HuH-7.5 (cell line): ENCODE measurements around the gene KRT79.

Experiments used
- DNase-seq: peaks from one replicate; pipeline ENCODE4 v3.0.0; 2011; ENCODE audit warnings: low spot score

KRT79 gene

DNA sequence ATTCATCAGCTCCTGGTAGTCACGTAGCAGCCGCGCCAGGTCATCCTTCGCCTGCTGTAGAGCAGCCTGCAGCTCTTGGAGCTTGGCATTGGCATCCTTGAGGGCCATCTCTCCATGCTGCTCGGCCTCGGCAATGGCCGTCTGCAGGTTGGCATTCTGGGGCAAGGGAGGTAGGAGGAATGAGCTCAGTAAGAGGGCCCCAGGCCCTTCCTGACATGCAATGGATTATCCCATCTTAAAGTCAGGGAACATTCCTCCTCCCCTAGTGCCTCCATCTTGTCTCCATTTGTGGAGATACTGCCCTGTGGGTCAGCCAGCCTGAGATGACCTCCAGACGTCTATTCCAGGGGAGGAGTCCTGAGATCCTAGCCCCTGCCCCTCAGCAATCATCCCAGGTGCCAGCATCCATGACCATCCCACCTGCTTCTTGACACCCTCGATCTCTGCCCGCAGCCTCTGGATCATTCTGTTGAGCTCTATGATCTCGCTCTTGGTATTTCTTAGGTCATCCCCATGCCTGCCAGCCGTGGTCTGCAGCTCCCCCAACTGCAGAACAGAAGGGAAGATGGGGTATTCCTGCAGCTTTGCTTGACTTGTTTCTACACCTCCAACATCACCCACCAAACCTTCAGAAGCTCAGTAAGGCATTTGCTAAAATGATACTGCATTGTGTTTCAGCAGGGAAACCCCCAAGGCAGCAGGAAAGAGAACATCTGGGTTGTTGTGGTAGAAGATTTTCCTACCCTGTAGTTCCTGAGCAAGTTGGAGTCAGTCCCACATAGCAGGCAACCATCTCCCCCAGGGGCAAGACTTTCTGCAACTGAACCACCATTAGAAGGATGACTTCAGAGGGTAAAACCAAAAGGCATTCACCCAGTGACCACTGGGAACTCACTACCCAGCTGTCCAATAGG, 42.6 kb downstream of the KRT79 start:
- DNase-seq, result no peak

DNA sequence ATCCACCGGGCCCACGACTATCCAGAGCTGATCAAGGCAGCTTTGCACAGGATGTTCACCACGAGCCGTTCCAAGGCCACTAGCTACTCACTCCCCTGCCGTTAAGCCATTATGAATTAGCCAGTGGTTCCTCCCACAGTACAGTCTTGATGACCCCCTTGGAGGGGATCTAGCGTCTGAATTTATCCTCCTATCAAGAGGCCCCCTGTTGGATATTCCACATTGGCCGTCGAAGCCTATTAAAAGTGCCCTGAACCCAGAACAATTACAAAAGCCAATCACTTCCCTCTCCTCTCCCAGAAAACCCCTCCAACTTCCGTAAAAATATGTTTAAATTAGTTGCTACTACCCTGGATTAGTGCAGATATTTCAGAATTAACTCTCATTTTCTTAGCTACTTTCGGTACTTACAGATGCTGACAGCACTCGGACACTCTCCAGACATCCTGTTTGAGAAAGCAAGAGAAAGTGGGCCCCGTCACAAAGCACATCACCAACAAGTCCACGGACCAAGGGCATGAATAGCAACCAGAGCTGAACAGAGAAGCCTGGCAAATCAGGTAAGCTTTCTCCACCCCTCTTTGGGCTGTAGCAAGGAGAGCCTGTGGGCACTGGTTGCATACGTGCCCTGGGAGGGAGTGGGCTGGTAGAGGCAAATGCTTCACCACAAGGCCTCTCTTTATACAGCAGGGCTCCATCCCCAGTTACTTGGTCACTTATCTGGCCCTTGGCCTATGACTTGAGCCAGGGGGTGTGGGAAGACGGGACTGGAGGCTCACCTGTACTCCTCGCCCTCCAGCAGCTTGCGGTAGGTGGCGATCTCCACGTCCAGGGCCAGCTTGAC, 43.5 kb downstream of the KRT79 start:
- DNase-seq, result no peak

DNA sequence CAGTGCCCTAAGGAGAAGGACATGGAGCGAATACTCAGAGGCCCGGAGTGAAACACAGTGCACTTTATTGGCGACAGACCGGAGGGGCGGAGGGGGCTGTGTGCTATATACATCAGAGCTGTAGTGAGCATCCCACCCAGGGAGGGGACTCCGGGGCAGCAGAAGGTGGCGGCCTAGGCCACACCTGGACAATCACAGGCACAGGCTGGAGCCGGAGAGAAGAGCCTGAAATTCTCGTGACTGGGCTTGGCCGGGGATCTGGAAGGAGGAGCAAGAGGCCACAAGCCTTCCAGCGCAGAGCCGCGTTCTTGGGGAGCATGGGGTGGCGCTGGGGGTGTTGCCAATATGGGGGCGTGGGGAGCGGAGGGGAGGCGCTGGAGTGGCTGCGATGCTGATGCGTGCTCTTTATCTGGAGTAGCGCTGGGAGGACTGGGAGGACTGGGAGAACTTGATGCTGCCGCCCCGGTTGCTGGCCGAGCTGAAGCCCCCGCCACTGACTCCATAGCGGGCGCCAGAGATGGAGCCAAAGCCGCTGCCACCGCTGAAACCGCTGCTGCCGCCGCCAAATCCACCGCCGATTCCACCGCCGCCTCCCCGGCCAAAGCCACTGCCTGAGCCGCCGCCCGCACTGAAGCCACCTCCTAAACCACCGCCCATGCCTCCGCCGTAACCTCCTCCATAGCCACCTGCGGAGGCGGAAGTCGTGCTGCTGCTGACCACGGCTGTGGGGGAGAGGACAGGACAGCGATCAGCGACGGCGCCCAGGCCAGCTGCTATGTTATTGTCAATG, 44.3 kb downstream of the KRT79 start:
- DNase-seq, result no peak

DNA sequence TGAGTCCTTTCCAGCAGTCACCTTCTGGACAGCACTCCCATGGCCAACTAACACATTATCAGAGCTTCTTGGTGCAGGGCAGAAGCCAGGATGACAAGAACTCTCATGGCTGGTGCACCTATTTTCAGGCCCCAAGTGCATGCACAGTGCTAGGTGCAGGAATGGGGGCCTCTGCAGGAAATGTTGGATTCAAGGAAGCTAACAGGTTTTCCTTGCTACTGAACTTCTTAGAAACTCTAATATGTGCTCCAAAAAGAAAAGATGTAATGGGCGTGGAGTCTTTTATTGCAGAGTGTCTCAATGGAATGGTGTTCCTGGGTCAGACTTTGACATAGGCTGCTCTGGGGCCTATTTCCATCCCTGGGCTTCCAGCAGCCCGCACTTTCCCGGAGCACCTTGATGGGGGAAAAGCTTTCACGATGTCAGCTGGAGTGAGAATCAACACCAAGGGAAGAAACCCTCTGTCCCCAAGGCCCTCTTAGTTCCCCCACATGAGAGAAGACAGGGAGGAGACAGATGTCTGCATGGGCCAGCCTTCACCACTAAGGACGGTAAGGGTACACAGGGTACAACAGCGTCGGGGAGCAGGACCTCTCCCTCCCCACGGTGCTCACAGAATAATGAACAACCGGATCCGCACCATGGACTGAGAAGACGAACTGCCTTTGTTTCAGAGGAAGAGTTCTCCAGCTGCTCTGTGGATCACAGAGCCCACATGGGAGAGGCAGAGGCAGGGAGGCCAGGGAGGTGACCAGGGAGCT, 45.1 kb downstream of the KRT79 start:
- DNase-seq, result no peak

DNA sequence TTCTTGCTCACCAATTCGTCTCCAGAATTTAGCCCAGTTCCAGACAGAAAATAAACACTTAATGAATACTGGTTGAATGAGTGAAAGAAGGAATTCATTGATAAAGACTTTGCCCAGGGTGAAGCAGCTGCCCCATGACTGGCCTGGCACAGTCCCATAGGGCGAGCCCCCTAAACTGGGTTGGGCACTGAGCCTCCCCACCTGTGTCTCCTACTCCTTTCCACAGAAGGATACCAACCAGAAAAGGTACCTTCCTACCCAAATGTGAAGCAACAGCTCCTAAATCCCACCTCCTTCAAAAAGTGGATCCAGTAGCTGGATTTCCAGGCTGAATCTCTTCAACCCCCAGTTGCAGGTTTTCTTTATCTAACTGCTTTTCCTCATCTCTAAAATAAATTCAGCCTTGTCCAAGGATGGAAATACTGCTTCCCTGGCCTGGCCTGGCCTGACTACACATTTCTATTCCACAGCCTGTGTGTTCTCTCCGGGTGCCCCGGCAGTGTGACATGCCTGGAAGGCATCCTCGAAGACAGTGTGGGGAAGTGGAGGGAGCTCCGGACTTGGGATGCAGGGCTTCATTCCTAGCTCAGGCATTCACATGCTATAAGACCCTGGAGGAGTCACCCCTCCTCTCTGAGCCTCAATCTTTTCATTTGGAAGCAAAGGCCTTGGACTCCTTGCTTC, 45.8 kb downstream of the KRT79 start:
- DNase-seq, result no peak

DNA sequence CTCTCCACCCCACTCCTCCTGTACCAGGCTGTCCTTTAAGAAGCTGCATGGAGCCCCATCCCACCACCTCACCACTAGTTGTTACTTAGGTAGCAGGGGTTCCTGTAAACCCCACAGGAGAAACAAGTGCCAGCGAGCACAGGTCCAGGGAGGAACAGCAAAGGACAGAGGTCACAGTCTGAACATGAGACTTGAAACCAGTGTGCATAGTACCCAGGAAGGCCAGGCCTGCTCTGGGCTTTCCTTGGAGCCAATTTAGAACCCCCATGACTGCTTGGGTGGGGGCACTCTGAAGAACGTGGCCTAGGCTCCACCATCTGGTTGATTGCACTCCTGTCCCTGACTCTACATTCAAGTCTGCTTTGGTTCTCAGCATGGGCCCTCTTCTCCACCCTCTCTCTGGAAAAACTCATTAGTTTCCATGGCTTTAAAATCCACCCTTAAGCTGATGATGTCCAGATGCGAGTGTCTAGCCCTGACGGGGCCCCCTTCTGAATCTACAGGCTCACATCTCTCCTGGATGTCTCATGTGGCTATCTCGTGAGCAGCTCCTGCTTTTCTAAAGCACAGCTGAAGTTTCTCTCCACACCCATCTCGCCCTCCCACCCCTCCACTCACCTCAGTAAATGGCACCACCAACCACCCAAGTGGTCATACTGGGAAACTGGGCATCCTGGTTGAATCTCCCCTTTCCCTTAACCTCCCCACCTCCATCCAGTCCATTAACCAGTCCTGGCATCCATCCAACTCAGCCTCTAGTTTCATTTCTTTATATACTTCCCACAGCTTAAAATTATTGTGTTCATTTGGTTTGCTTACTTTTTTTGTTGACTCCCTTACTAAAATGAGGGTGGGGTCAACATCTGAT, 46.6 kb downstream of the KRT79 start:
- no peak for DNase-seq

DNA sequence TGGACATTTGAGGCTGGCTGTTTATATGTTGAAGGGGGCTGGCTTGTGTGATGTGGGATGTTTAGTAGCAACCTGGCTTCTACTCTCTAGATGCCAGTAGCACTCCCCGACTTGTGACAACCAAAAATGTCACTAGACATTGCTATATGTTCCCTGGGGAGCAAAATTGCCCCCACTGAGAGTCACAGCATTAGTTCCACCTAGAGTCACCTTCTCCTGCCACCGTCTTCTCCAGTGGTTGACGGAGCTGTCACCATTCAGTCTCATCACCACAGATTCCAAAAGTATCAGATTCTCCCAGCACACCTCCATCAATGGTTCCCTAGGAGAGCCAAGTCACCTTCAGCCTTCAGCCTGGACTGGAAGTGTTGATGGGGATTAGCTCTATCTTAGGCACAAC, 49.2 kb downstream of the KRT79 start:
- DNase-seq, result no peak

DNA sequence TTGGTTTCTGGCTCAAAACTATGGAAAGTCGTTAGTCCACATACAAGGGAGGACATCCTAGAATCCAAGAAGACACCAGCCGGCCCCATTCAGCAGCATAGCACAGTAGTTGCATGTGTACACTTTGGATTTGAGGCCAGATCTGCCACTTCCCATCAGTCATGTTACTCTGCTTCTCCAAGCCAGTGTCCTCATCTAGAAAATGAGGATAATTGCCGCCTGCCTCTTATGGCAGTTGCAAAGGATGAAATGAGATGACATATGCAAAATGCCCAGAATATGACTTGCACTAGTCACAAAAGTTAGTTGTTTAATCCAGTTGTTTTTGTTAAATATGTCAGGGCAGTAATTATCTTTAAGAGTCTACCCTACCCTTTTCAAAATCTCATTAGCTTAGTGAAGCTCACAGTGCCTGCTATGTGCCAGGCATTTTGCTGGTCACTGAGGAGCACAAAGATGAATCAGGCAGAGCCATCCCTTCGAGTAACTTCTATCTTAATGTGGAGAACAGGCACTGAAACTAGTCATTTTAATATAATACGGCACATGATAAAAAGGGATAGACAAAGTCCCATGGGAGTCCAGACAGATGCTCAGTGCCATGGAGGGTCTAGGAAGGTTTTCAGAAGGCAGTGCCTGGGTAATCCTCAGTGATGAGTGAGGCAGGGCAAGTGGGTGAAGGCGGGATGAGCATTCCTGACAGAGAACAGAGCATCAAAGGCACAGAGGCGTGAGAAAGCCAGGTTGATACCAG, 50.4 kb downstream of the KRT79 start:
- no peak for DNase-seq

DNA sequence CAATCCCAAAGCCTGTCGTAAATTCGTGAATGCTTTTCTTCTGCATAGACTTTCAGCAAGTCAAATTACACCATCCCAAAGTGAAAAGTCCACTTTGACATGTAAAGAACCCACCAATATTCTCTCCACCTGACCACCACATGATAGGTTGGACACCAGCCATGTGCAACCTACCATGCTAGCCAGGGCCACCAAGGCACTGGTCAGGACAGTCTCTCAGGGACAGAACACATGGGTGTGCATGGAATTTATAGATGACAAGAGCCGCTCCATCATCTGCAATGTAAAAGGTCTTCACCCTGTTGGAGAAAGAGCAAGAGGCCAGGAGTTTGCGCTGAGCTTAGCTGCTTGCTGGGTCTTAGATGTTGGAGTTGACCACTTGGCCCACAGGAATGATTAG, 51.6 kb downstream of the KRT79 start:
- DNase-seq, result no peak

DNA sequence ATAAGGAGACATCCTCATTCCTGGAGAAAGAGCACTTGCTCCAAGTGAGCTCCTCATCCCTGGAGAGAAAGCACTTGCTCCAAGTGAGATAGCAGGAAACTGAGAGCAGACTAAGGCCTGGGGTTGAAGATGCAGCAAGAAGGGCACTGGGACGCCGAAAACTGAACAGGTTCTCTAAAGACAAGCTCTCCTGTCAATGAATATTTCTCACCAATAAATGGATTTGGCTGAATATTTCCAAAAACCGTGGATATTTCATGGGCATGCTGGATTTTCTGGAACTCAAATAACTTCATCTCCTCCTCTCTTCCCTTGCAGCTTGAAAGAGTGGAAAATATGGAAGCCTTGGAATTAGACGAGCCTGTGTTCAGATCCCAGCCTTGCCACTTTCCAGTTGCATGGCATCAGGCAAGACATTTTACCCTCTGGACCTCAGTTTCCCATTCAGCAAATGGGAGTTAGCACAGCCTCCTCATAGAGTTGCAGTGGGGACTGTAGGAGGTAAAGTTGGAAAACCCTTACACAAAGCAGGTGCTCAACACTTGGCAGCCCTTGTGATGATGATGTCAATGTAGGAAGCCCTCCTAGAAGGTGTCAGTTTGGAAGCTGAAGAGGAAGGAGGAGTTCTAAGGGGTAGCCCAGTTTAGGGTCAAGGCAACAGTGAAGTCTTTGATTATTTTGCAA, 52.6 kb downstream of the KRT79 start:
- no peak for DNase-seq

DNA sequence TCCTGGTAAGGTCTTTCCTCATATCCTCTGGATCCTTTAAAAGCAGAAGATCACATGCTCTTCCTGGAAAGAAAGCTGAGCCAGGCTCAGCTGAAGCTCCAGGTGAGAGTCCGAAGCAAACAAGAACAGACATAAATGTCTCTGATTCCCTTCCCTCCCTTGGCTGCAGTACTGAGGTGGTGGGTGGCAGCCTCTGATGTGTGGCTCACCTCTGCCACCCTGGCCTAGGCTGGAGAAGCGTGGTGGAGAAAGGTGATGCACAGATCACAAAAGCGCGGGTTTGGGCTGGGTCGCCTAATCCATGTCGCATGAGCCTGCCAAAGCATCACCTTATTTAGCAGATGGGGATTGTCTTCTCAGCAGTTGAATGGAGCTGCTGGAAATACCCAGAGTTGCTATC, 54.2 kb downstream of the KRT79 start:
- no peak for DNase-seq

DNA sequence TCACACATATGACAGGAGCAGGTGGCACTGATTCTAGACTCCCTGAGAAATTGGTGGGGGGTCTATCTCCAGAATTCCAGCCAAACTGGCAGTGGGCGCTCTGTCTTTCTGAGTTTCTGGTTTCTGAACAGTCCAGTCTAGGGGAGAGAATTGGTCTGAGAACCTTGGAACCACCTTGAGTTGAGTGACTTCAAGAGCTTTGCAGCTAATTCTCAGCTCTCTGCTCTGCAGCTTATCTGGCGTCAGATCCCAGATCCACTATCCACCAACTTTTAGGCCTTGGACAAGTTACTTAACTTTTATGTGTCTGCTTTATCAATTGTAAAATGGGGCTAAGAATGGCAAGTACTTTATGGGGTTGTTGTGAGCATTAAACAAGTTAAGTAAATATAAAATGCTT, 55.3 kb downstream of the KRT79 start:
- no peak for DNase-seq

DNA sequence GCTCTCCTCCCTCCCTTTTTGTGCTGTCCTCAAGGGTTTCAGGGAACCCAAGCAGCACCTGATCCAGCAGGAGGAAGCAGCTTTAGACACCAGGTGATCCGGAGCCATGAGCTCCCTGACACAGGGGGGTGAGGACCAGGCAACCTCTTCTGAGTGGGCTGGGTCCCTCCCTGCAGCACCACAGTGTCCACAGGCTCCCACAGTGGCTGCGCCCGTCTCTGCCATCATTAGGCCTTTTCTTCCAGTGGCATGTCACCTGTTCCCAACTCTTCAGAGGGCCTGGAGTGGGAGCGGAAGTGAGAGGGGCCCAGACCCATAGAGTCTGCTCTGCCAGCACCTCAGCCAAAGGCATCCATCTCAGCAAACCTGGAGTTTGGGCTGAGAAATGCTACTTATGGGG, 56.5 kb downstream of the KRT79 start:
- no peak for DNase-seq

DNA sequence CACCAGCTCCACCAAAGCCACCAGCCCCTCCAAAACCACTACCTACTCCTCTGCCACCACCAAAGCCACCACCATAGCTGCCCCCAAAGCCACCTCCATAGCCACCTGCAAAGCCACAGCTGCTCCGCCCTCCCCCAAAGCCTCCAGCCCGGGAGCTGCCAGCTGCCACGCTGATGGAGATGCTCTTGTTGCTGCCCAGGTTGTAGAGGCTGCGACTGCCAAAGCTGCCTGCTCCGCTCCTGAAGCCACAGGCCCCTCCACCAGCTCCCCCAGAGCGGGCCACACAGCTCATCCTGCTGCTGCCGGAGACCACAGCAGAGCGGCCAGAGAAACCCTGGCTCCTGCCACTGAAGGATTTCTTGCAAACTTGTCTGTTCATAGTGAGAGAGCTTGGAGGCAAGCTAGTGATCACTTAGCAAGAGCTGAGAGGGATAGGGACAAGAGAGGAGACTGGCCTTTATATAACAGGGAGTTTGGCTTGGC, 57.2 kb downstream of the KRT79 start, which contains the start of gene KRT76:
KRT76 (minus strand) TSS at position 433 of the 483 bp plus-strand sequence; CDS start at position 379, 54 bp downstream.
- DNase-seq, result no peak

DNA sequence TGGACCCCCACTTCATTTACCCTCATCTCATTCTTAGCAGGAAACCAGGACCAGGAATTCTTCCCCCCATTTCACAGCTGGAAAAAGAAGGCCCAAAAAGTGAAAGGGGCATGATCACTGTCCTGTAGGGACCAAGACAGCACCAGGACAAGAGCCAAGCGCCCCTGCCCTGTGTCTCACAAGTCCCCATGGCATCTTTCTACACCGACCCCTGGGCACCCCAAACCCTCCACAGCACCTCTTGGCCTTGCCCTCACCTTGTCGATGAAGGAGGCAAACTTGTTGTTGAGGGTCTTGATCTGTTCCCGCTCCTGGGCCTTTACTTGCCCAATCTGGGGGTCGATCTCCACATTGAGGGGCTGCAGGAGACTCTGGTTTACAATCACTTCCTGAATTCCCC, 57.7 kb downstream of the KRT79 start:
- no peak for DNase-seq

DNA sequence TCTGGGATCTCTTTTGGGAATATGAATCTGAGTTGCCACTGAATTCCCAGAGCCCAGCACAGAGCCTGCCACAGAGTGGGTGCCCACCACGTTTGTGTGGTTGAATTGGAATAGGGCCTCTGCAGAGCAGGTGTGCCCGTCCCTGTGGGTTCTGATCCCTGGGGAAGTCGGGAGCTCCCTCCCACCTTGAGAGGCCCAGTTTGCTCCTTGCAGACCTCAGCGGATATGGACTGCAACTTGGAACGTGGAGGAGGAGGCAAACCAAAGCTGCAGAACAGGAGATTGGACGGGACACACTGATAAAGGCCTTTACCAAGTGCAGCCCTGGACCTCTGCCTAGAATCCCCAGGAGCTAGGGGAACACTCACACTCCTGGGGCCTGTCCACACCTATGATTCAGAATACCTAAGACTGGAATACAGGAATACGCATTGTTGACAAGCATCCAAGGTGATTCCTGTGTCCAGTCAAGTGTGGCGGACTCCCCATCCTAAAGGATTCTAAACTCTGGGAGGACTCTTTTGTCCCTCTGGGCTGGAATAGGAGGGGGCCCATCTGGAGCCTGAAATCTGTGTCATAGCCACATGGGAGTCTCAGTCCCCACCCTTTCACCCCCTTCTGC, 59.4 kb downstream of the KRT79 start:
- no peak for DNase-seq

DNA sequence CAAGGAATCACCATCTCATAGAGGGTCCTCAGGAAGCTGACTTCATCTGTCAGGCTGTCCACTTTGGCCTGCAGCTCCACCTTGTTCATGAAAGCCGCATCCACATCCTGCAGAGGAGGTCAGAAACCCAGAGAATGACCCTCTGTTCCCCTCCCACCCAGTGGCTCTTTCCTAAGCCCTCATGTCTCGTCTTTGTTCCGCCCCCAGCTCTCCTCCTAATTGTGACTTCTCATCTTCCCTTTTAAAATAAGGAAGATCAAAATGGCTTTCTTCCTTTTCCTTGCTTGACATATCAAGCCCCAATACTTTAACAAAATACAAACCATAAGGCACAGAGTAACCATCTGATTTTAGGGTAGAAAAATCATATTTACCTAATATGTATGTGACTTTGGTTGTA, 61.3 kb downstream of the KRT79 start:
- DNase-seq, result no peak

DNA sequence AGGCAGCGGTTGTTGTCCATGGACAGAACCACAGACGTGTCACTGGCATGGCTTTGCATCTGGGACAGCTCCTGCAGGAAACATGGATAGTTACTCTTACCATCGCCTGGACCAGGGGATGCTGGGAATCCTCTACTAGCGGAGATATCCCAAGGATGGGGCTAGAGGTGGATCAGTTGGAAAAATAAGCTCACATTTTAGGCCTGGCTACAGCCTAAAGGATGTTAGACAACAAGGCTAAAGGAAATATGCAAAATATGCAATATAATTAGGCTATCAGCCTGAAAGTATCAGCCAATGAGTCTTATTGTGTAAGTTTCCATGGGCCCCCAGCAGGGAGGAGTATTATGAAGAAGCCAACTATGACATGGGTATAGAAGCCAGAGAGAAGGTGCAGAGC, 61.9 kb downstream of the KRT79 start:
- no peak for DNase-seq
